HG02798 (cell line): ENCODE measurements around the gene FCHO2.
"Not testable (repeated sequence)": the region's sequence is repeated elsewhere in the genome, so short reads cannot be mapped to it uniquely, and the experiment has no call there.

Experiments
- ATAC-seq: cut with Tn5 transposase; IDR thresholded peaks from one replicate; pipeline ENCODE4 v1.9.1; 2021; ENCODE audit warnings: mild to moderate bottlenecking; ENCODE audit not compliant: unreplicated experiment, poor library complexity

Gene FCHO2

GRCh38 chr5:72955143-72955767 is 586 bp upstream of the FCHO2 start:
- ATAC-seq: peak; percentile 48

- ATAC-seq: peak; percentile 43
Observed at GRCh38 chr5:72956324-72957140, 691 bp downstream of the FCHO2 start.

DNA sequence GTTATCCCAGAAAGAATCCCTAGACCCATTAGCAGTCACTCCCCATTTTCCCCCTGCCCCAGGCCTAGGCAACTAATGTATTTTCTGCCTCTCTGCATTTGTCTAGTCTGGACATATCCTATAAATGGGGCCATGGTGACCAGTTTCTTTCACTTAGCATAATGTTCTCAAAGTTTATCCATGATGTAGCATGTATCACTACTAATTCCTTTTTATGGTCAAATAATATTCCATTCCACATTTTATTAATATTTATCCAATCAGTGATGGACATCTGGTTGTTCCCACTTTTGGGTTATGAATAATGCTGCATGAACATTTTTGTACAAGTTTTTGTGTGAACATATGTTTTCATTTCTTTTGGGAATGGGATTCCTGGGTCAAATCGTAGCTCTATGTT is 1.5 kb downstream of the FCHO2 start:
- ATAC-seq: no peak

DNA sequence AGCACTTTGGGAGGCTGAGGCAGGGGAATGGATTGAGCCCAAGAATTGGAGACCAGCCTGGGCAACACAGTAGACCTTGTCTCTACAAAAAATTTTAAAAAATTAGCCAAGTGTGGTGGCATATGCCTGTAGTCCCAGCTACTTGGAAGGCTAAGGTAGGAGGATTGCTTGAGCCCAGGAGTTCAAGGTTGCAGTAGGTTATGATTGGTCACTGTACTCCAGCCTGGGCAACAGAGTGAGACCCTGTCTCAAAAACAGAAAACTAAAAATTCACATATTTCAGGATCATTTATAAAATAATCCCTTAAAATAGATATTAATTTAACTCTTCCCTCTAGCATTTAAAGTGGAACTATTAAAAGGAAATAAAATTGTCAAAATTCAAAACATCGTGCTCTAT is 3.4 kb downstream of the FCHO2 start:
- no peak for ATAC-seq

- ATAC-seq: not testable (repeated sequence)
Observed at GRCh38 chr5:72974481-72974880, 18.6 kb downstream of the FCHO2 start.

- ATAC-seq: not testable (repeated sequence)
Observed at GRCh38 chr5:72976810-72977209, 21.0 kb downstream of the FCHO2 start.

- ATAC-seq: no peak
Observed at GRCh38 chr5:72985719-72986118, 29.9 kb downstream of the FCHO2 start.

DNA sequence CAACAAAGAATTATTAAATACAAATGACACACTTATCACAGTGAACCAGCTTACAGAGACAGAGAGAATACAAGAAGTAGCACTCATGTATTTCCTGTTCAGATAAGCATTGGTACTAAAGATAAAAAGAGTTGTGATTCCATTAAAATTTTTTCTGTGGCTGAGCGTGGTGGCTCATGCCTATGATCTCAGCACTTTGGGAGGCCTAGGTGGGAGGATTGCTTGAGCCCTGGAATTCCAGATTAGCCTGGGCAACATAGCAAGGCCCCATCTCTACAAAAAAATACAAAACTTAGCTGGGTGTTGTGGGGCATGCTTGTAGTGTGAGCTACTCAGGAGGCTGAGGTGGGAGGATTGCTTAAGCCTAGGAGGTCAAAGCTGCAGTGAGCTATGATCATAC is 32.9 kb downstream of the FCHO2 start:
- no peak for ATAC-seq

GRCh38 chr5:72991394-72991793 is 35.6 kb downstream of the FCHO2 start:
- no peak for ATAC-seq

DNA sequence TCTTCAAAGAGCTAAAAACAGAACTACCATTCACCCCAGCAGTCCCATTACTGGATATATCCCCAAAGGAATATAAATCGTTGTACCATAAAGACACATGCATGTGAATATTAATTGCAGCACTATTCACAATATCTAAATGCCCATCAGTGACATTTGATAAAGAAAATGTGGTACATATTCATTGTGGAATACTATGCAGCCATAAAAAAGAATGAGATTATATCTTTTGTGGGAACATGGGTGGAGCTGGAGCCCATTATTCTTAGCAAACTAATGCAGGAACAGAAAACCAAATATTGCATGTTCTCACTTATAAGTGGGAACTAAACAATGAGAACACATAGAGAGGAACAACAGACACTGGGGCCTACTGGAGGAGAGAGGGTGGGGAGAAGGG is 38.7 kb downstream of the FCHO2 start:
- ATAC-seq: no peak

DNA sequence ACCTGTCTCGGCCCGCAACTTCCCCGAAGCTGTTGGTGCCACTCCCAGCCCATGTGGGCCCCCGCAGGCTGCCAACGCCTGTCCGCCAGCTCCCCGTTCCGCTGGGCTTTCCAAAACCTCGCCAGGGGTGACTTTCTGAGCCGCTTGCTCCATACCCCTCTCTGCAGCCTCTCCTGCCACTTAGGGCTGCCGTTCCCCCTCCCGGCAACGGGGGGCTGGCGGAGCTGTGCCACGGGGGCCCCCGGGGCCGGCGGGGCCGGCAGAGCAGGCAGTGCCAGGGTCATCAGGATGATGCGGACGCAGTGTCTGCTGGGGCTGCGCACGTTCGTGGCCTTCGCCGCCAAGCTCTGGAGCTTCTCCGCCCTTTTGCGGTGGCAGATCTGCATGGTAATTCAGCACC is 40.8 kb downstream of the FCHO2 start:
- no peak for ATAC-seq

DNA sequence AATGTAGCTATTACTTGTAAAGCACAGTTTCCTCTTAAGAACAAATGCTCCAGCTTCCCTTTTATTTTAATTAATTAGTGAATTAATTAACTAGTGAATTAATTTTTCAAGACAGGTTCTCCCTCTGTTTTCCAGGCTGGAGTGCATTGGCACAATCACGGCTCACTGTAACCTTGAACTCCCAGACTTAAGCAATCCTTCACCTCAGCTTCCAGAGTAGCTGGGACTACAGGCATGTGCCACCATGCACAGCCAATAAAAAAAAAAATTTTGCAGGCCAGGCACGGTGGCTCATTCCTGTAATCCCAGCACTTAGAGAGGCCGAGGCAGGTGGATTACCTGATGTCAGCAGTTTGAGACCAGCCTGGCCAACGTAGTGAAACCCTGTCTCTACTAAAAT is 44.1 kb downstream of the FCHO2 start:
- ATAC-seq: no peak

GRCh38 chr5:73005886-73006285 is 50.0 kb downstream of the FCHO2 start:
- ATAC-seq: no peak

DNA sequence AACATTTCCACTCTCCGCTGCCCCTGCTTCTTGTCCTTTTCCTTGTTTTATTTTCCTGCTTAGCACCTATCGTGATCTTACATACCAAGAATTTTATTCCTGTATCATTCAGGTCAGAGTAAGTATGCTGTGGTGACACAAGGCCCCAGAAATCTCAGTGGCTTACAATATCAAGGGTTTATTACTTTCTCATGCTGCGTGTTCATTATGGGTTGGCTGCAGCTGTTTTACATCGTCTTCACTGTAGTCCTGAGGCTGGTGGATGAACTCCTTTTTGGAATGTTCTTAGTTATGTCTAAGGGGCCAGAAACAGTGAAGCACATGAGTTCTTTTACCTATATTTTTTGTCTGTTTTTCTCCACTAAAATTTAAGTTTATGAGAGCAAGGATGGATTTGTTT is 51.2 kb downstream of the FCHO2 start:
- ATAC-seq: no peak

DNA sequence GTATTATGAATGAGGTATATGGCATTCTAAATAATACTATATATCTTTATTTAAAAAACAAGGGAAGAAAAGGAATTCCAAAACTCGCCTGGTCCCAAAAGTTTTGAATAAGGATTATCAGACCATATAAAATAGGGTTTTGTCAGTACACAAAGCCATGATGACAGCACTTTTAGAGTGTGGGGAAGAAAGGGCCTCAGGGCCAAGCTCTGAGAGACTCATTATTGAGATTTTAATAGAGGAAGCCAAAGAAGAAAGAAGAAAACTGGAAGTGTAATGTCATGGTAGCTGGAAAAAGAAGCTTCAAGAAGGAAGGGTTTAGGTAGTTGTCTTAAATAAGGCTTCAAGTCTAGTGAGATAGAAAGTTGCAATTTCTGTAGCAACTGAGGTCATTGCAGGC is 53.0 kb downstream of the FCHO2 start:
- ATAC-seq: no peak

DNA sequence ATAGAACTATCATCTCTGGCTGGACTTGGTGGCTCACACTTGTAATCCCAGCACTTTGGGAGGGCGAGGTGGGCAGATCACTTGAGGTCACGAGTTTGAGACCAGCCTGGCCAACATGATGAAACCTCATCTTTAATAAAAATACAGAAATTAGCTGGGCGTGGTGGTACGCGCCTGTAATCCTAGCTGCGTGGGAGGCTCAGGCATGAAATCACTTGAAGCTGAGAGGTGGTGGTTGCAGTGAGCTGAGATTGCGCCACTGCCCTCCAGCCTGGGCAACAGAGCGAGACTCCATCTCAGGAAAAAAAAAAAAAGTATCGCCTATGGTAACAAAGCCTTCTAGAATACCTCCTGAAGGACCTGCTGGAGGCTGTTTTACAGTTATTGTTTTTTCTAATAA is 55.8 kb downstream of the FCHO2 start:
- ATAC-seq: not testable (repeated sequence)

GRCh38 chr5:73018892-73019291 is 63.1 kb downstream of the FCHO2 start:
- ATAC-seq: no peak

- no peak for ATAC-seq
Observed at GRCh38 chr5:73019766-73020165, 63.9 kb downstream of the FCHO2 start.

- no peak for ATAC-seq
Observed at GRCh38 chr5:73022471-73023169, 66.8 kb downstream of the FCHO2 start.

GRCh38 chr5:73024946-73025544 is 69.2 kb downstream of the FCHO2 start:
- ATAC-seq: not testable (repeated sequence)

GRCh38 chr5:73027361-73027760 is 71.5 kb downstream of the FCHO2 start:
- ATAC-seq: no peak
